GM12878 (cell line): ENCODE results near the gene IQGAP2. TPM values are rescaled to one million over a fixed set of nuclear protein-coding genes. Genes with fewer than 3 reads are reported as not detected.

ENCODE experiments used
- ATAC-seq: fragments of 200-7000 bp; cut with Tn5 transposase; 3 replicates; pipeline ENCODE4 v1.9.1; 2020; ENCODE audit warnings: mild to moderate bottlenecking, moderate library complexity
- BruUV-seq: library from RNA; stranded (reverse); fragments of 400-500 nt; replicated peaks from 2 replicates; lab custom pipeline; 2021; lab: Mats Ljungman, UMichigan
- CTCF ChIA-PET: fragments of 300-600 bp; sonication (Branson Sonifier 250); formaldehyde crosslinking; extraction: SDS; loops from one replicate; lab custom pipeline; 2021; ENCODE audit warnings: inconsistent platforms; lab: Yijun Ruan, JAX
- POLR2A ChIA-PET: fragments of 350-600 bp; formaldehyde crosslinking; extraction: SDS; loops from one replicate; lab custom pipeline; 2021; ENCODE audit warnings: inconsistent platforms; lab: Charles Lee
- RAD21 ChIA-PET: fragments of 300-600 bp; sonication (Branson Sonifier 250); formaldehyde crosslinking; loops from one replicate; lab custom pipeline; 2023; ENCODE audit warnings: antibody characterized with exemption; ENCODE audit not compliant: unreplicated experiment; lab: Charles Lee
- SMC1A ChIA-PET: fragments of 300-600 bp; sonication (Branson Sonifier 250); formaldehyde crosslinking; loops from one replicate; lab custom pipeline; 2023; ENCODE audit not compliant: unreplicated experiment, uncharacterized antibody; lab: Charles Lee
- DNase-seq: peaks from one replicate; pipeline ENCODE4 v3.0.0-alpha.2; 2011; ENCODE audit warnings: low read depth, low spot score
- FAIRE-seq: peaks from 3 replicates; lab custom pipeline; 2011; peaks lifted over from hg19 to GRCh38; lab: Jason Lieb, UNC
- H2AFZ ChIP-seq: 2 replicates; pipeline ENCODE4 v1.6.0; 2011; ENCODE audit warnings: low read depth, low read length, control low read depth; ENCODE audit not compliant: control insufficient read depth
- H3K27ac ChIP-seq: 2 replicates; pipeline ENCODE4 v1.5.1; 2011; ENCODE audit warnings: control low read depth; ENCODE audit not compliant: control insufficient read depth, insufficient read depth
- H3K27me3 ChIP-seq, 2 experiments: replicated peaks in 1 of 2; 2 replicates each; pipeline versions ENCODE4 v1.6.0 to v1.6.1; 2011; ENCODE audit warnings: low read length in 1 of 2; ENCODE audit not compliant: control insufficient read depth in 2 of 2, insufficient read depth in 2 of 2
- H3K36me3 ChIP-seq, 2 experiments: 2 replicates each; pipeline ENCODE4 v1.5.1; 2011; ENCODE audit warnings: low read length in 1 of 2; ENCODE audit not compliant: control insufficient read depth in 2 of 2, insufficient read depth in 2 of 2
- H3K4me1 ChIP-seq: 2 replicates; pipeline ENCODE4 v1.6.1; 2011; ENCODE audit warnings: mild to moderate bottlenecking, low read length, moderate library complexity, mixed read lengths; ENCODE audit not compliant: control insufficient read depth, insufficient read depth
- H3K4me2 ChIP-seq: 2 replicates; pipeline ENCODE4 v1.6.0; 2011; ENCODE audit warnings: control low read depth; ENCODE audit not compliant: control insufficient read depth, insufficient read depth
- H3K4me3 ChIP-seq: fragments of 200-600 bp; sonication (generic); 2 replicates; pipeline ENCODE4 v1.5.1; 2016
- H3K79me2 ChIP-seq: 2 replicates; pipeline ENCODE4 v1.6.0; 2011; ENCODE audit warnings: low read length; ENCODE audit not compliant: control insufficient read depth, insufficient read depth
- H3K9ac ChIP-seq: 2 replicates; pipeline ENCODE4 v1.8.0; 2011; ENCODE audit warnings: low read length, control low read depth, mixed read lengths; ENCODE audit not compliant: control insufficient read depth, insufficient read depth
- H3K9me3 ChIP-seq: replicated peaks from 3 replicates; pipeline ENCODE4 v1.5.1; 2011; ENCODE audit warnings: mild to moderate bottlenecking, low read length; ENCODE audit not compliant: control insufficient read depth, insufficient read depth
- H4K20me1 ChIP-seq: 2 replicates; pipeline ENCODE4 v1.6.0; 2011; ENCODE audit not compliant: control insufficient read depth, insufficient read depth
- BMI1 ChIP-seq: fragments of 450-650 bp; IDR thresholded peaks from 2 replicates; pipeline ENCODE4 v1.6.1; 2016; ENCODE audit warnings: mild to moderate bottlenecking, moderate library complexity, borderline replicate concordance
- CHD1 ChIP-seq: IDR thresholded peaks from 2 replicates; pipeline ENCODE4 v1.6.1; 2012; ENCODE audit warnings: low read depth, low read length, improper control_type of control experiment
- ETV6 ChIP-seq, 2 experiments: fragments of 450-650 bp in 1 of 2; IDR thresholded peaks in 1 of 2; conservative IDR thresholded peaks in 1 of 2; 2 replicates each; pipeline ENCODE4 v1.6.1; 2014; ENCODE audit warnings: antibody characterized with exemption in 1 of 2, borderline replicate concordance in 1 of 2, low read depth in 1 of 2, mild to moderate bottlenecking in 1 of 2, moderate library complexity in 1 of 2
- HCFC1 ChIP-seq: fragments of 150-350 bp; IDR thresholded peaks from 2 replicates; pipeline ENCODE4 v1.6.1; 2014; ENCODE audit warnings: low read length
- JUNB ChIP-seq: IDR thresholded peaks from 2 replicates; pipeline ENCODE4 v1.6.1; 2016; ENCODE audit warnings: antibody characterized with exemption, mild to moderate bottlenecking
- KLF5 ChIP-seq: fragments of 450-650 bp; IDR thresholded peaks from 2 replicates; pipeline ENCODE4 v1.6.1; 2014; ENCODE audit warnings: mild to moderate bottlenecking; ENCODE audit not compliant: partially characterized antibody
- MEF2A ChIP-seq: IDR thresholded peaks from 2 replicates; pipeline ENCODE4 v1.6.1; 2011; ENCODE audit warnings: low read depth, mild to moderate bottlenecking, low read length, moderate library complexity; ENCODE audit not compliant: insufficient read depth
- MEF2B ChIP-seq: fragments of 450-650 bp; IDR thresholded peaks from 2 replicates; pipeline ENCODE4 v1.6.1; 2018; ENCODE audit warnings: mild to moderate bottlenecking, moderate library complexity; ENCODE audit not compliant: partially characterized antibody, poor library complexity, severe bottlenecking
- NBN ChIP-seq: fragments of 450-650 bp; IDR thresholded peaks from 2 replicates; pipeline ENCODE4 v1.6.1; 2016
- RAD51 ChIP-seq: fragments of 450-650 bp; IDR thresholded peaks from 2 replicates; pipeline ENCODE4 v1.6.1; 2016; ENCODE audit warnings: moderate library complexity, mild to moderate bottlenecking, inconsistent platforms
- RCOR1 ChIP-seq: conservative IDR thresholded peaks from 2 replicates; pipeline ENCODE4 v1.6.1; 2012; ENCODE audit warnings: low read depth, low read length, improper control_type of control experiment
- RELA ChIP-seq: fragments of 450-650 bp; IDR thresholded peaks from 2 replicates; pipeline ENCODE4 v1.8.0; 2014; ENCODE audit warnings: borderline replicate concordance; ENCODE audit not compliant: partially characterized antibody
- RUNX3 ChIP-seq: IDR thresholded peaks from 2 replicates; pipeline ENCODE4 v1.6.1; 2012; ENCODE audit warnings: low read length, inconsistent platforms
- SMARCA5 ChIP-seq: fragments of 450-650 bp; IDR thresholded peaks from 2 replicates; pipeline ENCODE4 v1.6.1; 2017; ENCODE audit warnings: mild to moderate bottlenecking
- SP1 ChIP-seq: IDR thresholded peaks from one replicate; pipeline ENCODE4 v1.6.1; 2011; ENCODE audit warnings: low read depth, low read length
- TBL1XR1 ChIP-seq: IDR thresholded peaks from 2 replicates; pipeline ENCODE4 v1.6.1; 2012; ENCODE audit warnings: low read depth, low read length, improper control_type of control experiment
- TCF12 ChIP-seq: IDR thresholded peaks from 2 replicates; pipeline ENCODE4 v1.6.1; 2011; ENCODE audit warnings: low read depth, mild to moderate bottlenecking, low read length
- USF1 ChIP-seq: IDR thresholded peaks from 2 replicates; pipeline ENCODE4 v1.6.1; 2011; ENCODE audit warnings: borderline replicate concordance, low read depth, mild to moderate bottlenecking, moderate library complexity, mixed read lengths, low read length; ENCODE audit not compliant: insufficient read depth; ENCODE audit errors: extremely low read length
- ZBTB11 ChIP-seq: fragments of 450-650 bp; formaldehyde crosslinking; IDR thresholded peaks from 2 replicates; pipeline ENCODE4 v1.5.0; 2022; ENCODE audit warnings: mild to moderate bottlenecking, missing genetic modification characterization
- ZNF217 ChIP-seq: fragments of 450-650 bp; IDR thresholded peaks from 2 replicates; pipeline ENCODE4 v1.6.1; 2017; ENCODE audit warnings: antibody characterized with exemption, mild to moderate bottlenecking
- ZNF24 ChIP-seq: fragments of 450-650 bp; IDR thresholded peaks from 2 replicates; pipeline ENCODE4 v1.6.1; 2017; ENCODE audit warnings: antibody characterized with exemption, mild to moderate bottlenecking
- WGBS: methylation state at CpG from one replicate; pipeline ENCODE4 v1.1.6; 2016; ENCODE audit warnings: low lambda C conversion rate; ENCODE audit not compliant: insufficient replicate concordance, insufficient coverage; ENCODE audit errors: missing lambda C conversion rate; 5-methylcytosine and 5-hydroxymethylcytosine counted together
- in situ Hi-C: fragments of 300-500 bp; cut with MboI; formaldehyde crosslinking; loops from 9 replicates; pipeline ENCODE4 v1.14.3; 2018; ENCODE audit warnings: mixed read lengths
- intact Hi-C: fragments of 100-400 bp; cut with micrococcal nuclease; formaldehyde crosslinking; loops from one replicate; pipeline ENCODE4 v1.14.2; 2022; ENCODE audit not compliant: unreplicated experiment
- polyA plus RNA-seq, 11 experiments: library from polyadenylated mRNA; depleted of rRNA in 4 of 11; unstranded in 6 of 11; stranded (reverse) in 5 of 11; fragments of >200 nt; fragmentation: Nextera tagmentation in 4 of 11; fragmentation: Illumina TruSeq in 1 of 11; extraction: Ambion mirVana in 4 of 11; extraction: Trizol in 1 of 11; gene quantifications; 1 replicate in 1 of 11; 2 replicates in 10 of 11; pipeline versions ENCODE4 v1.2.1 to v1.2.3, GENCODE V29; 2011 to 2016; ENCODE audit warnings: inconsistent platforms in 2 of 11, missing spikeins in 2 of 11, low read depth in 1 of 11
- total RNA-seq, 4 experiments: library from RNA; depleted of rRNA in 3 of 4; stranded (reverse); fragments of >200 nt in 3 of 4; fragmentation: Illumina TruSeq in 1 of 4; extraction: Trizol in 1 of 4; gene quantifications; 2 replicates each; pipeline versions ENCODE4 v1.2.1 to v1.2.3, GENCODE V29; 2013 to 2021

The IQGAP2 gene
- total and polyA plus RNA-seq, 10 of the 15 experiments (the other 5 are each of a cell fraction or from before 2014, with no cell fraction given) = 14.5 to 41.4 (median 21.8) TPM

GRCh38 chr5:76691467-76692273 lies 288.6 kb downstream of the IQGAP2 start:
- H3K36me3 ChIP-seq = no peaks in the 10 kb centered on the region; a peak in 1 of 4 replicates
- H3K4me2 ChIP-seq = peak overlapping the region; percentile 50; the same call in 1 of the 2 replicates
- H3K79me2 ChIP-seq = no peaks in the 10 kb centered on the region
- FAIRE-seq (no peak), ATAC-seq (peak; percentile 88), DNase-seq (peak; percentile 11)
- POLR2A ChIA-PET = interaction anchor here (0.6 to 2.2 kb wide), 3 partner anchors 13 to 201 kb away, joined by 3 to 6 read pairs (median 6); no protein-coding TSS in a partner anchor
- no peak overlapping the region for H2AFZ ChIP-seq
- SMC1A ChIA-PET = interaction anchor here (0.5 to 1.6 kb wide), 6 partner anchors 12 to 108 kb away, joined by 3 to 8 read pairs (median 4); no protein-coding TSS in a partner anchor
- no peak overlapping the region for H3K9ac ChIP-seq
- H3K27me3 ChIP-seq = no peaks in the 10 kb centered on the region
- 12% methylated on average over 5 of the region's 5 CpGs for WGBS
- H3K4me1 ChIP-seq = peaks cover 10% of the 10 kb centered on the region
- RAD21 ChIA-PET = interaction anchor here (0.8 to 1.4 kb wide), 5 partner anchors 45 to 83 kb away, joined by 3 to 6 read pairs (median 3); no protein-coding TSS in a partner anchor
- no peak overlapping the region for H3K4me3 ChIP-seq
- H3K27ac ChIP-seq = peak overlapping the region; percentile 13; the same call in 1 of the 2 replicates
- intact Hi-C loops = no loop called here
- H3K9me3 ChIP-seq = no peaks in the 10 kb centered on the region
- no TSS peak for BruUV-seq
- H4K20me1 ChIP-seq = no peaks in the 10 kb centered on the region
- in situ Hi-C loops = no loop called here
- CTCF ChIA-PET = interaction anchor here (0.9 to 1.6 kb wide), 4 partner anchors 8 to 90 kb away, joined by 3 to 4 read pairs (median 4); no protein-coding TSS in a partner anchor
- TF ChIP-seq ETV6 (conservative IDR thresholded peaks at IDR 0.05 in 1 of 2, IDR thresholded peaks at IDR 0.05 in 1 of 2; ENCODE audit: borderline replicate concordance in 1 of 2, low read depth in 1 of 2) (peak in 1 of 2 experiments; percentile 8; a peak in 1 of 4 replicates), RCOR1 (no peak), MEF2B (peak; percentile 35), NBN (no peak), ZBTB11 (no peak), RELA (no peak), SP1 (no peak), BMI1 (peak; percentile 28; the same call in 1 of the 2 replicates), KLF5 (no peak), HCFC1 (no peak), ZNF24 (no peak), JUNB (peak; percentile 96), USF1 (no peak), TCF12 (no peak), ZNF217 (peak; percentile 57; the same call in 1 of the 2 replicates), RAD51 (no peak), CHD1 (no peak), SMARCA5 (no peak), TBL1XR1 (no peak), RUNX3 (peak; percentile 12; the same call in 1 of the 2 replicates), MEF2A (peak; percentile 71; the same call in 1 of the 2 replicates)
